Testis (tissue), 3 donors: ENCODE measurements around the gene NECAB3. TPM values are rescaled to one million over a fixed set of nuclear protein-coding genes. Genes with fewer than 3 reads are reported as not detected.

Experiments used
- DNase-seq: peaks from one replicate; pipeline ENCODE4 v3.0.0-alpha.2; 2019
- H3K27ac ChIP-seq, 2 donors: fragments of 200-600 bp; sonication (generic); one replicate each; pipeline ENCODE4 v1.5.1; 2019
- H3K27me3 ChIP-seq: fragments of 200-600 bp; sonication (generic); one replicate; pipeline ENCODE4 v1.5.1; 2019
- H3K36me3 ChIP-seq: fragments of 200-600 bp; sonication (generic); one replicate; pipeline ENCODE4 v1.5.1; 2017; ENCODE audit warnings: low read depth; ENCODE audit errors: missing control alignments
- H3K4me1 ChIP-seq: fragments of 200-600 bp; sonication (generic); one replicate; pipeline ENCODE4 v1.5.1; 2019
- H3K4me3 ChIP-seq, 2 donors: fragments of 200-600 bp; sonication (generic); one replicate each; pipeline ENCODE4 v1.5.1; 2017 to 2019
- H3K9me3 ChIP-seq: fragments of 200-600 bp; sonication (generic); one replicate; pipeline ENCODE4 v1.5.1; 2017
- POLR2A ChIP-seq: fragments of 450-650 bp; IDR thresholded peaks from one replicate; pipeline ENCODE4 v1.6.1; 2017; ENCODE audit warnings: antibody characterized with exemption, mild to moderate bottlenecking, moderate library complexity
- WGBS, 2 donors: methylation state at CpG; one replicate each; pipeline ENCODE4 v1.1.5; 2018; 5-methylcytosine and 5-hydroxymethylcytosine counted together
- intact Hi-C: fragments of 100-400 bp; cut with DNase I; formaldehyde crosslinking; loops from one replicate; pipeline ENCODE4 v1.15.1; 2023; ENCODE audit warnings: low total_unique reads
- polyA plus RNA-seq: library from polyadenylated mRNA; stranded (reverse); fragments of 350-450 nt; fragmentation: Illumina TruSeq; extraction: RNeasy Lipid Tissue Mini Kit (QIAGEN cat#74804); gene quantifications from one replicate; pipeline ENCODE4 v1.2.3, GENCODE V29; 2014; ENCODE audit warnings: low read depth, low replicate concordance; ENCODE audit not compliant: insufficient read depth
- total RNA-seq, 2 donors: library from RNA; depleted of rRNA; stranded (reverse); fragments of >200 nt; gene quantifications; one replicate each; pipeline ENCODE4 v1.2.3, GENCODE V29; 2016
- TF ChIP-seq, protein P1 (sequence below), 3 experiments: fragments of 450-650 bp in 2 of 3; fragments of 200-600 bp in 1 of 3; sonication (generic) in 1 of 3; IDR thresholded peaks; one replicate each; pipeline ENCODE4 v1.5.1; 2016 to 2019; ENCODE audit warnings: antibody characterized with exemption in 3 of 3, mild to moderate bottlenecking in 2 of 3, moderate library complexity in 1 of 3

Gene NECAB3
- total and polyA plus RNA-seq, 3 donors from 2014 or later, result 59.7 to 118 (median 106) TPM

- H3K27ac ChIP-seq, result no peak overlapping the region
- intact Hi-C loops, result no loop called here
Measured at GRCh38 chr20:33645396-33645795, 28.8 kb downstream of the NECAB3 start.

DNA sequence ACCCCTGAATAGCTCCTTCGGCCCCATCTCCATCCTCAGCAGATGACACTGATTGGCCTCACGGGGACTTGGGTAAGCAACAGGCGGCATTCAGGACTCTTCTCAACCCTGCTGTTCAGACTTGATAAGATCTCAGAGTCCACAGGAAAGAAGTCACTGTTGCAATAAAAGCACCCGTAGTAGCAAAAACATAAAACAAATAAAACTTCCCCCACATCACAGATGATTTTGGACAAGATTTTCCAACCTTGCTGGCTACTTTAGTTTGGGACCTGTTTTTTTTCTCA, 29.2 kb downstream of the NECAB3 start:
- WGBS, 2 donors, result 71 to 80% methylated on average over 4 of the region's 4 CpGs
- Histone ChIP-seq H3K27ac (no peak overlapping the region), H3K27me3 (no peaks in the 10 kb centered on the region), H3K4me1 (peaks cover 11% of the 10 kb centered on the region), H3K36me3 (no peaks in the 10 kb centered on the region), H3K9me3 (no peaks in the 10 kb centered on the region), H3K4me3 (no peak overlapping the region)
- TF ChIP-seq, protein P1, sequence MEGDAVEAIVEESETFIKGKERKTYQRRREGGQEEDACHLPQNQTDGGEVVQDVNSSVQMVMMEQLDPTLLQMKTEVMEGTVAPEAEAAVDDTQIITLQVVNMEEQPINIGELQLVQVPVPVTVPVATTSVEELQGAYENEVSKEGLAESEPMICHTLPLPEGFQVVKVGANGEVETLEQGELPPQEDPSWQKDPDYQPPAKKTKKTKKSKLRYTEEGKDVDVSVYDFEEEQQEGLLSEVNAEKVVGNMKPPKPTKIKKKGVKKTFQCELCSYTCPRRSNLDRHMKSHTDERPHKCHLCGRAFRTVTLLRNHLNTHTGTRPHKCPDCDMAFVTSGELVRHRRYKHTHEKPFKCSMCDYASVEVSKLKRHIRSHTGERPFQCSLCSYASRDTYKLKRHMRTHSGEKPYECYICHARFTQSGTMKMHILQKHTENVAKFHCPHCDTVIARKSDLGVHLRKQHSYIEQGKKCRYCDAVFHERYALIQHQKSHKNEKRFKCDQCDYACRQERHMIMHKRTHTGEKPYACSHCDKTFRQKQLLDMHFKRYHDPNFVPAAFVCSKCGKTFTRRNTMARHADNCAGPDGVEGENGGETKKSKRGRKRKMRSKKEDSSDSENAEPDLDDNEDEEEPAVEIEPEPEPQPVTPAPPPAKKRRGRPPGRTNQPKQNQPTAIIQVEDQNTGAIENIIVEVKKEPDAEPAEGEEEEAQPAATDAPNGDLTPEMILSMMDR (IDR thresholded peaks at IDR 0.05), result no peak
- no peak for TF ChIP-seq POLR2A
- DNase-seq, result no peak
- intact Hi-C loops, result no loop called here

More at GRCh38 chr20:33645396-33645795, 28.8 kb downstream of the NECAB3 start:
- 93% methylated on average over 2 of the region's 2 CpGs for WGBS, 2 donors
- TF ChIP-seq, protein P1 (IDR thresholded peaks at IDR 0.05), result no peak
- no peak for TF ChIP-seq POLR2A
- Histone ChIP-seq H3K36me3 (no peaks in the 10 kb centered on the region), H3K27me3 (no peaks in the 10 kb centered on the region), H3K4me3 (no peak overlapping the region), H3K4me1 (peaks cover 11% of the 10 kb centered on the region), H3K9me3 (no peaks in the 10 kb centered on the region)
- no peak for DNase-seq

GRCh38 chr20:33644313-33645071, 29.7 kb downstream of the NECAB3 start:
- DNase-seq, result no peak
- no peaks in the 10 kb centered on the region for H3K27me3 ChIP-seq
- no peaks in the 10 kb centered on the region for H3K36me3 ChIP-seq
- no peak overlapping the region for H3K4me3 ChIP-seq
- no peak for TF ChIP-seq POLR2A
- TF ChIP-seq, protein P1 (IDR thresholded peaks at IDR 0.05), result no peak
- H3K9me3 ChIP-seq, result no peaks in the 10 kb centered on the region
- peaks cover 11% of the 10 kb centered on the region for H3K4me1 ChIP-seq
- no peak overlapping the region for H3K27ac ChIP-seq
- intact Hi-C loops, result no loop called here
- 89 to 90% methylated on average over 13 to 28 of the region's 28 CpGs for WGBS, 2 donors

GRCh38 chr20:33640287-33640686, 33.9 kb downstream of the NECAB3 start:
- Histone ChIP-seq H3K4me3 (no peak overlapping the region), H3K27ac (no peak overlapping the region), H3K27me3 (no peaks in the 10 kb centered on the region), H3K9me3 (no peaks in the 10 kb centered on the region), H3K4me1 (no peaks in the 10 kb centered on the region), H3K36me3 (no peaks in the 10 kb centered on the region)
- intact Hi-C loops, result no loop called here
- DNase-seq, result no peak
- WGBS, 2 donors, result 91 to 92% methylated on average over 13 of the region's 13 CpGs
- TF ChIP-seq, protein P1 (IDR thresholded peaks at IDR 0.05), result no peak
- TF ChIP-seq POLR2A, result no peak

DNA sequence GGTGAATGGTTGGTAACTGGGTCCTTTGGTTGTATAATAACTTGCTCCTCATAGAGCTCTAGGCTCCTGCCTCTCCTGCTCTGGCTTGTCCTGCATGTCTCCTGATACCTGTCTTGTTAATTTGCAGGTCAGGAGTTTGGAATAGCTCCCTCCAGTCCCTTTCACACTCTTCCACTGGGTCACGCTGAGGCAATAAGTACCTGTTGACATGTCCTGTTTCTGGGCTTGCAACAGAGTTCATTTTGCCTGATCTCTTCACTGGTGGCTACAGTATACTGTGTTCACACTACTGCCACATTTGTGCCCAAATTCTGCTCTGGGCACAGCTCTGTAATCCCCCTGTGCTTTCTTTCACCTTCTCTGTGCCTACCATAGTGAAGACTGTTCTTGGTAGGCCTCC, 37.5 kb downstream of the NECAB3 start:
- H3K9me3 ChIP-seq, result no peaks in the 10 kb centered on the region
- no peaks in the 10 kb centered on the region for H3K4me1 ChIP-seq
- DNase-seq, result no peak
- H3K27me3 ChIP-seq, result no peaks in the 10 kb centered on the region
- H3K4me3 ChIP-seq, result no peak overlapping the region
- intact Hi-C loops, result no loop called here
- no peak overlapping the region for H3K27ac ChIP-seq
- 88 to 94% methylated on average over 1 of the region's 1 CpG for WGBS, 2 donors
- H3K36me3 ChIP-seq, result no peaks in the 10 kb centered on the region
- TF ChIP-seq, protein P1 (IDR thresholded peaks at IDR 0.05), result no peak
- TF ChIP-seq POLR2A, result no peak
